Muscle layer of duodenum (tissue), 2 donors: ENCODE data around the gene TXNDC8.
"Not testable (repeated sequence)": the region's sequence is repeated elsewhere in the genome, so short reads cannot be mapped to it uniquely, and the experiment has no call there.

Source experiments
- H3K27ac ChIP-seq: one replicate; pipeline ENCODE4 v1.7.0; 2013; ENCODE audit warnings: mild to moderate bottlenecking, low read length
- H3K27me3 ChIP-seq: one replicate; pipeline ENCODE4 v1.7.0; 2013; ENCODE audit warnings: low read depth, mild to moderate bottlenecking, control low read depth, low read length
- H3K36me3 ChIP-seq, 2 donors: one replicate each; pipeline ENCODE4 v1.7.0; 2013; ENCODE audit warnings: low read length in 2 of 2, control low read depth in 1 of 2, mild to moderate bottlenecking in 1 of 2; ENCODE audit not compliant: insufficient read depth in 2 of 2, control insufficient read depth in 1 of 2
- H3K4me1 ChIP-seq, 2 donors: one replicate each; pipeline ENCODE4 v1.7.0; 2013; ENCODE audit warnings: low read length in 2 of 2, mild to moderate bottlenecking in 2 of 2, control low read depth in 1 of 2, moderate library complexity in 1 of 2; ENCODE audit not compliant: insufficient read depth in 2 of 2, control insufficient read depth in 1 of 2
- H3K4me3 ChIP-seq, 2 donors: one replicate each; pipeline ENCODE4 v1.7.0; 2013; ENCODE audit warnings: low read length in 2 of 2, low read depth in 1 of 2, mild to moderate bottlenecking in 1 of 2
- H3K9me3 ChIP-seq, 2 donors: one replicate each; pipeline ENCODE4 v1.7.0; 2013; ENCODE audit warnings: low read length in 2 of 2, control low read depth in 1 of 2, mild to moderate bottlenecking in 1 of 2; ENCODE audit not compliant: control insufficient read depth in 1 of 2
- donor health status: healthy.

TXNDC8 gene

DNA sequence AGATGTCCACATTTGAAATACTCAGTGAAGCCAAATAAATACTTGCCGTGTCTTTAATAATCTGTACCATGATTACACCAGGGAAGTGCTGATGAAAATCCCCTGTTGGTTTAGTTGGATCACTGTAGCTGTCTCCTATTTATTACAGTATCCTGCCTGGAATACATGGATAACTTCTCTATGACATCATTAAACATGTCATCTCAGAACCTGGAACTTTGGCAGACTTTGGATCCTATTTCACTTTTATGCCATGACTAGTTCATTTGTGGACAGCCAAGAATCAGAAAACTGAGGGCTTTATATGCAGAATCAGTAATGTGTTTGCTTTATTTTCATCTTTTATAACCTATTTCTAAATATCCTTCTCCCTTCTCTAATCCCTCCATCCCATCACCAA, at the start of gene TXNDC8:
TSS of gene TXNDC8 (minus strand) at position 137 of the 400 bp plus-strand sequence.
- no peaks in the 10 kb centered on the region for H3K9me3 ChIP-seq
- no peaks in the 10 kb centered on the region for H3K36me3 ChIP-seq
- no peaks in the 10 kb centered on the region for H3K4me1 ChIP-seq
- H3K4me3 ChIP-seq: no peak within 1 kb of the TSS
- no peaks in the 10 kb centered on the region for H3K27me3 ChIP-seq
- no peak within 1 kb of the TSS for H3K27ac ChIP-seq

DNA sequence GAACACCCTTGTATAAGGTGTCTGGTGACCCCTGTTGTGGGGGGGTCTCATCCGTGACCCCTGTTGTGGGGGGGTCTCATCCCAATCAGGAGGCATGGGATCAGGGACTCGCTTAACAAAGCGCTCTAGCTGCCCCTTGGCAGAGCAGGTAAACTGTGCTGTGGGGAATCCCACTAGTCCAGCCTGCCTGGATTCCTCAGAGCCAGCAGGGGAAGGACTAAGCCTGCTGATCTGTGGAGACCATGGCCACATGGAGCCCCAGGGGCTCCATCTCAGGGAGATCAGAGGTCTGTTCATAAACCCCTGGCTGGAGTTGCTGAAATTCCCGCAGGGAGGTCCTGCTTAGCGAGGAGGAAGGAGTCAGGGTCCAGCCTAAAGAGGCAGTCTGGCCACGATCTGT, 45.8 kb upstream of the TXNDC8 start:
- Histone ChIP-seq H3K27ac (no peak overlapping the region), H3K36me3 (peaks cover 0 to 14% of the 10 kb centered on the region in 2 donors), H3K4me3 (no peak overlapping the region), H3K9me3 (no peaks in the 10 kb centered on the region), H3K27me3 (no peaks in the 10 kb centered on the region), H3K4me1 (no peaks in the 10 kb centered on the region)

DNA sequence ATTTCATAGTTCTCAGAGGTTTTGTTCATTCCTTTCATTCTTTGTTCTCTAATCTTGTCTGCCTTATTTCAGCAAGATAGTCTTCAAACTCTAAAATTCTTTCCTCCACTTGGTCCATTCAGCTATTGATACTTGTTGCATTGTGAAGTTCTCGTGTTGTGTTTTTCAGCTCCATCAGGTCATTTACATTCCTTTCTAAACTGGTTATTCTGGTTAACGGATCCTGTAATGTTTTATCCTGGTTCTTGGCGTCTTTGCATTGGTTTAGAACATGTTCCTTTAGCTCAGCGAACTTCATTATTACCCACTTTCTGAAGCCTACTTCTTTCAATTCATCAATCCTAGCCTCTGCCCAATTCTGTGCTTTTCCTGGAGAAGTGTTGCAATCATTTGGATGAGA, 45.1 kb upstream of the TXNDC8 start:
- Histone ChIP-seq H3K36me3 (peaks cover 0 to 14% of the 10 kb centered on the region in 2 donors), H3K27ac (no peak overlapping the region), H3K9me3 (no peaks in the 10 kb centered on the region), H3K4me1 (no peaks in the 10 kb centered on the region), H3K27me3 (no peaks in the 10 kb centered on the region), H3K4me3 (no peak overlapping the region)

DNA sequence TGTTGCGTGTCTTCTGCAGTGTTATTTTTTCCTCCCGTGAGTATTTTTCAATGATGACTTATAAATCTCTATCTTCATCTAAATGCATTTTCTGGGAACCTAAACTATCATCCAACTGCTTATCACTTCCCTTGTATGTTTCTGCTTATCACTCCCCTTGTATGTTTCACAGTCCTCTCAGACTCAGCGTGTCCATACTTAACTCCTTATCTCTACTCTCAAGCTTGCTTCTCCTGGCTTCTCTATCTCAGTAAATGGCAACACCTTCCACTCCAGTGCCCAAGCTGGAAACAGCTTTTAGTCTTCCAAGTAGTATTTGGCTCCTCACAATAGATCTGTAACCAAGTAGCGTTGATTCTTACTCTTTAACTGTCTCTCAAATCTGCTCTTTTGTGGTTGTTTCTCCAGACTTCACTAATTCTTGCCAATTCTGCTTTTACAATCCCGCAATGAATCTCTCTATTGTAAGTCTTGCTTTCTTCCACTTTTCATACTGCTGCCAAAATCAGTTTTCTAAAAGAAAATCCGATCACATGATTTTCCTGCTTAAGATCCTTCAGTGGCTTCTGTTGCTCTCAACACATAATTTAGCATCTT, 33.8 kb upstream of the TXNDC8 start:
- Histone ChIP-seq H3K27ac (no peak overlapping the region), H3K9me3 (no peaks in the 10 kb centered on the region), H3K4me3 (no peak overlapping the region), H3K36me3 (no peaks in the 10 kb centered on the region), H3K27me3 (no peaks in the 10 kb centered on the region), H3K4me1 (no peaks in the 10 kb centered on the region)

DNA sequence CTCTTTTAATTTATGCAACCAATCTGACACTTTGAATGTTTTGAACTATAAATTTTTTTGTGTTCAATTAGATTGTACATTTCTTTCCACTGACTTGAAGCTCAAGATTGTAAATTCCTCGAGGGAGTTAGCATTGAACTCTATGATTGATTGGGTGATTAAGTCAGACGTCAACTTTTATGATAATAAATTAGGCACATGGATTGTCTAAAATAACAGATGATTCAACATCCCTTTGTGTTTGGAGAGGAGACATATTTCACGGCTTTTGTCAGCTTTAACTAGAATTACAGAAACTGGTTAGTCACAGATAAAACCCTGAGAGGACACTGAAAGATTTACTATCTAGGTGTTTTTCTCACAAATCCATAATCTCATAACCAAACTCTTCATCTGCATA, 32.7 kb upstream of the TXNDC8 start:
- H3K9me3 ChIP-seq: no peaks in the 10 kb centered on the region
- no peaks in the 10 kb centered on the region for H3K27me3 ChIP-seq
- no peak overlapping the region for H3K27ac ChIP-seq
- no peaks in the 10 kb centered on the region for H3K36me3 ChIP-seq
- no peak overlapping the region for H3K4me3 ChIP-seq
- no peaks in the 10 kb centered on the region for H3K4me1 ChIP-seq

DNA sequence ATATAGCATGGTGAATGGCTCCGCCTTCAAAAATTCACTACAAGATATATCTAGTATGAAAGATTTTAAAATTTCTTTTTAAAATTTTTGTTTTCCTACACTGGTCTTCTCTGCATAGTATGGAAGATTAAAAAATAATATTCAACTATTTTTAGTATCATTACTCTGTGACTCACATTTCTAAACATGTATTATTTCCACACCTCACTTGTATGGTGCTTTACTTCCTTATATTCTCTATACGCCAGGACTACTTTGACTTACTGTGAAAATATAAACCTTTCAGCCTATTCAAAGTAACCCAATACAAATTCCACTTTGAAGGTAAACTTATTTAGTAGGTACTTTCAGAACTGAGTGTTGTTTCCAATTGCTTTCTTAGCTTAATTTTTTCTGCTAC, 26.8 kb upstream of the TXNDC8 start:
- Histone ChIP-seq H3K4me1 (no peaks in the 10 kb centered on the region), H3K36me3 (no peaks in the 10 kb centered on the region), H3K27me3 (no peaks in the 10 kb centered on the region), H3K9me3 (no peaks in the 10 kb centered on the region), H3K4me3 (no peak overlapping the region), H3K27ac (no peak overlapping the region)

DNA sequence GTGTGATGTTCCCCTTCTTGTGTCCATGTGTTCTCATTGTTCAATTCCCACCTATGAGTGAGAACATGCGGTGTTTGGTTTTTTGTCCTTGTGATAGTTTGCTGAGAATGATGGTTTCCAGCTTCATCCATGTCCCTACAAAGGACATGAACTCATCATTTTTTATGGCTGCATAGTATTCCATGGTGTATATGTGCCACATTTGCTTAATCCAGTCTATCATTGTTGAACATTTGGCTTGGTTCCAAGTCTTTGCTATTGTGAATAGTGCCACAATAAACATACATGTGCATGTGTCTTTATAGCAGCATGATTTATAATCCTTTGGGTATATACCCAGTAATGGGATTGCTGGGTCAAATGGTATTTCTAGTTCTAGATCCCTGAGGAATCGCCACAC, 21.3 kb upstream of the TXNDC8 start:
- not testable (repeated sequence) for H3K36me3 ChIP-seq, H3K9me3 ChIP-seq, H3K27ac ChIP-seq, H3K27me3 ChIP-seq, H3K4me3 ChIP-seq, H3K4me1 ChIP-seq

DNA sequence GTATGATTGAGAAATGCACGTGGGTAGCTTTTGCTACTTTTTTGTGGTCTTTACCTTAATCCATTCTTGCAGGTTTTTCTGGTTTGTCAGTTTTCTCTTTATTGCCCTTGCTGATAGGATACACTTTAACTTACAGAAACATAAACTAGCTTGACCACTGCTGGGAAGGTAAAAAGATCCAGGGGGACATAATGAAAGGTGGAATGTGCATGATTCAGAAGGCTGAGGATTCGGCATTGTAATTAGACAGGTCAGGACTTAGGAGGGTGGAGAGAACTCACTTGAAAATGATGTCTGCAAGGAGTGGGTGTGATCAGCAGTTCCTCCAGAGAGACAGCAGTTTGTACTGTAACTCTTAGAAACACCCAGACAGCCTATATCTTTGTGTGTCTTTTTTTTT, 19.8 kb upstream of the TXNDC8 start:
- H3K9me3 ChIP-seq: no peaks in the 10 kb centered on the region
- H3K27me3 ChIP-seq: no peaks in the 10 kb centered on the region
- H3K27ac ChIP-seq: no peak overlapping the region
- no peaks in the 10 kb centered on the region for H3K36me3 ChIP-seq
- H3K4me1 ChIP-seq: no peaks in the 10 kb centered on the region
- no peak overlapping the region for H3K4me3 ChIP-seq

DNA sequence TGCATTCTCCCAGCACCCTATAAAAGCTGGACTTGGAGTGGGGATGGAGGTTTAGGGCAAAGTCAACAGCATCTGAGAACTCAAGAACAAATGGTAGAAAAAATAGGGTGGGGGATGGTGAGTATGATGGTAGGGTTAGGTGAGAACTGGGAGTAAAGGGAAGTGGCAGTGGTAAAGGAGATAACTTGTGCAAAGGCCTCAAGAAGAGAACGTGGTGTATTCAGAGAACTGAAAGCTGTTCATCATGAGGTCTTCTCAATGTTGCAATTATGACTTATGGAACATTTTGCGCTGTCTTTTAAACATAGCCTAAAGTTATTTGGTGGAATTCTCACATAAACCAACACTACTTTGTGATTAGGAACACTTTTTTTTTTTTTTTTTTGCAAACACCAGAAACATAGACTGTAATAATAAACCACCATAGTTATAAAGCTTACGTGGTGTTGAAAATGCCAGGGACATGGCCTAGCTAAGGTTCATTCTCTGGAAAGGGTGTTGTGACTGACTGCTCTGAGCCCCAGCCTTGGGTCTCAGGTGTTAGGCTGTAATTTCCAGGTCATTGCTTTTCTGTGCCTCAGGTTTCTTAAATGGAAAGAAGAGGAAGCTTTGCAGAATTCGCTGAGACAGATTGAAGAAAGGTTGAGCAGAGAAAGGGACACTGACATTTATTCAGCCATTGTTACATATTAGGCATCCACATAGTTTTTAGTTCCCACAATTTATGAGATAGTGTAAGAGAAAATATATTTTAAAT, 19.2 kb upstream of the TXNDC8 start:
- no peak overlapping the region for H3K4me3 ChIP-seq
- H3K27ac ChIP-seq: no peak overlapping the region
- H3K27me3 ChIP-seq: no peaks in the 10 kb centered on the region
- no peaks in the 10 kb centered on the region for H3K9me3 ChIP-seq
- H3K4me1 ChIP-seq: no peaks in the 10 kb centered on the region
- H3K36me3 ChIP-seq: no peaks in the 10 kb centered on the region

DNA sequence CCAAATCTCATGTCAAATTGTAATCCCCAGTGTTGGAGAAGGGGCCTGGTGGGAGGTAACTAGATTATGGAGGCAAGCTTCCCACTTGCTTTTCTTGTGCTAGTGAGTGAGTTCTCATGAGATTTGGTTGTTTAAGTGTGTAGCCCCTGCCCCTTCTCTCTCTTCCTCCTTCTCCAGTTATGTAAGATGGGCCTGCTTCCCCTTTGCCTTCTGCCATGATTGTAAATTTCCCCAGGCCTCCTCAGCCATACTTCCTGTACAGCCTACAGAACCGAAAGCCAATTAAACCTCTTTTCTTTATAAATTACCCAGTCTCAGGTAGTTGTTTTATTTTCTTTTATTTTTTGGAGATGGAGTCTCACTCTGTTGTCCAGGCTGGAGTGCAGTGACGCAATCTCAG, 18.2 kb upstream of the TXNDC8 start:
- Histone ChIP-seq H3K9me3 (no peaks in the 10 kb centered on the region), H3K36me3 (no peaks in the 10 kb centered on the region), H3K27ac (no peak overlapping the region), H3K4me3 (no peak overlapping the region), H3K27me3 (no peaks in the 10 kb centered on the region), H3K4me1 (no peaks in the 10 kb centered on the region)

DNA sequence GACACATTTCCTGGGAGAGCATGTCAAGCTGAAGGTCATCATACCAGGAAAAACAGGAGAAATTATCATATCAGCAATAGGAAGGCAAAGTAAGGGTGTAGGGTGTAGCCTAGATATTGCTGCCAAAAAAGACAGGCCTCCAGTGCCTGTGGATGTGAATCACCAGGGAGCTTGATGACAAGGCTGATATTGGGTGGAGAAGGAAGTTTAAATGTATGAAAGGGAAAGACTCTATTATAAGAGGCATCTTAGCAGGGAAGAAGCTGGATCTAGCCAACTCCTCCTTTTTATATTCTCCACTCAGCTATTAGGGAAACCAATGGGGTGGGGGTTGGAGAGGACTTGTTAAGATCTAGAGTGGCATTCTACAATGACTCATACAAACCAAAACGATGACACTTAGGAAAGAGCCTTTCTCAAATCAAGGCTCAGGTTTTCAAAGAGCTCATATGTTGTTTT, 13.4 kb upstream of the TXNDC8 start:
- no peaks in the 10 kb centered on the region for H3K36me3 ChIP-seq
- no peak overlapping the region for H3K27ac ChIP-seq
- H3K9me3 ChIP-seq: no peaks in the 10 kb centered on the region
- no peak overlapping the region for H3K4me3 ChIP-seq
- H3K27me3 ChIP-seq: no peaks in the 10 kb centered on the region
- no peaks in the 10 kb centered on the region for H3K4me1 ChIP-seq

DNA sequence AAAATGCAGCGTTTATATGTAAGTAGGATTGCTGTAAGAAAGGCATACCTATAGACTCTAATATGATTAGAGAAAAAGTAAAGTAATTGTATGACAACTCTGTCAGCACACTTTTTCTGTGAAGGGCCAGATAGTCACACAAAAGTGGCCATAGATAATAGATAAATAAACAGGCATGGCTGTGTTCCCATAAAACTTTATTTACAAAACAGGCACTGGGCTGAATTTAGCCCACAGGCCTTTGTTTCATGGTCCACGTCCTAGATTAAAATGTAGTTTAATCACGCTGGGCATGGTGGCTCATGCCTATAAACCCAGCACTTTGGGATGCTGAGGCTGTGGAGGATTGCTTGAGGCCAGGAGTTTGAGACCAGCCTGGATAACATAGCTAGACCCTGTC, 8.7 kb upstream of the TXNDC8 start:
- no peak overlapping the region for H3K27ac ChIP-seq
- no peaks in the 10 kb centered on the region for H3K4me1 ChIP-seq
- no peaks in the 10 kb centered on the region for H3K9me3 ChIP-seq
- H3K4me3 ChIP-seq: no peak overlapping the region
- H3K36me3 ChIP-seq: no peaks in the 10 kb centered on the region
- H3K27me3 ChIP-seq: no peaks in the 10 kb centered on the region
